Measurements from ENCODE around the gene NPHP4. TPM values are rescaled to one million over a fixed set of nuclear protein-coding genes. Genes with fewer than 3 reads are reported as not detected.
"Not testable (repeated sequence)": the region's sequence is repeated elsewhere in the genome, so short reads cannot be mapped to it uniquely, and the experiment has no call there.

NPHP4 gene
- total RNA-seq, 2 experiments from 2014 or later: 15.6 to 17.2 TPM

- not testable (repeated sequence) for H3K27me3 Mint-ChIP-seq (ENCODE audit: low read depth)
Observed at GRCh38 chr1:5922700-5923330, 69.4 kb downstream of the NPHP4 start.

GRCh38 chr1:5921671-5922070, 70.6 kb downstream of the NPHP4 start:
- CTCF ChIA-PET: no interaction called here
- no peak overlapping the region for H3K27ac Mint-ChIP-seq

More at GRCh38 chr1:5922700-5923330, 69.4 kb downstream of the NPHP4 start:
- H3K36me3 Mint-ChIP-seq (ENCODE audit: low read depth); H3K27ac Mint-ChIP-seq; ATAC-seq; DNase-seq; H3K4me3 Mint-ChIP-seq; H3K4me1 Mint-ChIP-seq (ENCODE audit: low read depth); CTCF ChIA-PET; H3K9me3 Mint-ChIP-seq (ENCODE audit: insufficient read depth); POLR2A ChIA-PET: not testable (repeated sequence)

GRCh38 chr1:5921129-5921528, 71.1 kb downstream of the NPHP4 start:
- no peak overlapping the region for H3K27ac Mint-ChIP-seq
- ChIA-PET POLR2A (no interaction called here), CTCF (no interaction called here)
- no peak for ATAC-seq
- H3K36me3 Mint-ChIP-seq (ENCODE audit: low read depth): no peaks in the 10 kb centered on the region
- H3K4me3 Mint-ChIP-seq: no peak overlapping the region
- H3K27me3 Mint-ChIP-seq (ENCODE audit: low read depth): no peaks in the 10 kb centered on the region
- no peaks in the 10 kb centered on the region for H3K9me3 Mint-ChIP-seq (ENCODE audit: insufficient read depth)
- no peak for DNase-seq
- no peaks in the 10 kb centered on the region for H3K4me1 Mint-ChIP-seq (ENCODE audit: low read depth)

More at GRCh38 chr1:5921671-5922070, 70.6 kb downstream of the NPHP4 start:
- H3K36me3 Mint-ChIP-seq (ENCODE audit: low read depth): peaks cover under 1% of the 10 kb centered on the region
- no peak overlapping the region for H3K4me3 Mint-ChIP-seq
- DNase-seq: no peak
- POLR2A ChIA-PET: interaction anchor here (0.6 kb wide), 1 partner anchor 1803 kb away, joined by 3 read pairs; no protein-coding TSS in a partner anchor
- H3K9me3 Mint-ChIP-seq (ENCODE audit: insufficient read depth): no peaks in the 10 kb centered on the region
- no peak for ATAC-seq
- no peaks in the 10 kb centered on the region for H3K27me3 Mint-ChIP-seq (ENCODE audit: low read depth)
- H3K4me1 Mint-ChIP-seq (ENCODE audit: low read depth): no peaks in the 10 kb centered on the region

- ChIA-PET POLR2A (no interaction called here), CTCF (no interaction called here)
- no peaks in the 10 kb centered on the region for H3K4me1 Mint-ChIP-seq (ENCODE audit: low read depth)
- H3K9me3 Mint-ChIP-seq (ENCODE audit: insufficient read depth): no peaks in the 10 kb centered on the region
- no peak for DNase-seq
- no peak overlapping the region for H3K27ac Mint-ChIP-seq
- no peak overlapping the region for H3K4me3 Mint-ChIP-seq
- no peak for ATAC-seq
- no peaks in the 10 kb centered on the region for H3K36me3 Mint-ChIP-seq (ENCODE audit: low read depth)
- H3K27me3 Mint-ChIP-seq (ENCODE audit: low read depth): no peaks in the 10 kb centered on the region
Observed at GRCh38 chr1:5920201-5920600, 72.0 kb downstream of the NPHP4 start.

- ChIA-PET POLR2A (no interaction called here), CTCF (no interaction called here)
- no peak for DNase-seq
- no peaks in the 10 kb centered on the region for H3K27me3 Mint-ChIP-seq (ENCODE audit: low read depth)
- ATAC-seq: no peak
- H3K36me3 Mint-ChIP-seq (ENCODE audit: low read depth): no peaks in the 10 kb centered on the region
- H3K27ac Mint-ChIP-seq: no peak overlapping the region
- no peaks in the 10 kb centered on the region for H3K4me1 Mint-ChIP-seq (ENCODE audit: low read depth)
- H3K9me3 Mint-ChIP-seq (ENCODE audit: insufficient read depth): no peaks in the 10 kb centered on the region
- no peak overlapping the region for H3K4me3 Mint-ChIP-seq
Observed at GRCh38 chr1:5918275-5918649, 74.0 kb downstream of the NPHP4 start.

GRCh38 chr1:5917591-5918274, 74.5 kb downstream of the NPHP4 start:
- Mint-ChIP-seq H3K9me3 (ENCODE audit: insufficient read depth) (no peaks in the 10 kb centered on the region), H3K27ac (no peak overlapping the region), H3K36me3 (ENCODE audit: low read depth) (no peaks in the 10 kb centered on the region), H3K27me3 (ENCODE audit: low read depth) (no peaks in the 10 kb centered on the region), H3K4me1 (ENCODE audit: low read depth) (no peaks in the 10 kb centered on the region), H3K4me3 (no peak overlapping the region)
- DNase-seq (no peak), ATAC-seq (no peak)
- ChIA-PET POLR2A (no interaction called here), CTCF (interaction anchor here (0.6 to 1.4 kb wide), 3 partner anchors 13 to 407 kb away, joined by 3 to 5 read pairs (median 4); no protein-coding TSS in a partner anchor)

GRCh38 chr1:5917281-5917590, 75.0 kb downstream of the NPHP4 start:
- no peaks in the 10 kb centered on the region for H3K36me3 Mint-ChIP-seq (ENCODE audit: low read depth)
- ATAC-seq (no peak), DNase-seq (no peak)
- no peaks in the 10 kb centered on the region for H3K27me3 Mint-ChIP-seq (ENCODE audit: low read depth)
- H3K4me3 Mint-ChIP-seq: no peak overlapping the region
- POLR2A ChIA-PET: no interaction called here
- no peaks in the 10 kb centered on the region for H3K9me3 Mint-ChIP-seq (ENCODE audit: insufficient read depth)
- CTCF ChIA-PET: interaction anchor here (0.6 to 2.1 kb wide), 4 partner anchors 12 to 407 kb away, joined by 3 to 10 read pairs (median 4); no protein-coding TSS in a partner anchor
- H3K27ac Mint-ChIP-seq: no peak overlapping the region
- H3K4me1 Mint-ChIP-seq (ENCODE audit: low read depth): no peaks in the 10 kb centered on the region

GRCh38 chr1:5916572-5917280, 75.5 kb downstream of the NPHP4 start:
- no peak overlapping the region for H3K4me3 Mint-ChIP-seq
- CTCF ChIA-PET: interaction anchor here (0.6 to 2.1 kb wide), 5 partner anchors 12 to 406 kb away, joined by 3 to 10 read pairs (median 5); no protein-coding TSS in a partner anchor
- H3K36me3 Mint-ChIP-seq (ENCODE audit: low read depth): no peaks in the 10 kb centered on the region
- no peak overlapping the region for H3K27ac Mint-ChIP-seq
- H3K9me3 Mint-ChIP-seq (ENCODE audit: insufficient read depth): no peaks in the 10 kb centered on the region
- DNase-seq (no peak), ATAC-seq (no peak)
- H3K27me3 Mint-ChIP-seq (ENCODE audit: low read depth): no peaks in the 10 kb centered on the region
- no peaks in the 10 kb centered on the region for H3K4me1 Mint-ChIP-seq (ENCODE audit: low read depth)
- POLR2A ChIA-PET: no interaction called here

GRCh38 chr1:5915587-5916571, 76.3 kb downstream of the NPHP4 start:
- Mint-ChIP-seq H3K4me1 (ENCODE audit: low read depth) (no peaks in the 10 kb centered on the region), H3K27me3 (ENCODE audit: low read depth) (no peaks in the 10 kb centered on the region), H3K36me3 (ENCODE audit: low read depth) (no peaks in the 10 kb centered on the region), H3K27ac (no peak overlapping the region), H3K4me3 (no peak overlapping the region), H3K9me3 (ENCODE audit: insufficient read depth) (no peaks in the 10 kb centered on the region)
- DNase-seq (peak; percentile 37), ATAC-seq (no peak)
- POLR2A ChIA-PET: no interaction called here
- CTCF ChIA-PET: interaction anchor here (0.8 to 2.1 kb wide), 6 partner anchors 9 to 405 kb away, joined by 3 to 10 read pairs (median 4); no protein-coding TSS in a partner anchor

GRCh38 chr1:5914676-5915365, 77.4 kb downstream of the NPHP4 start:
- no peaks in the 10 kb centered on the region for H3K4me1 Mint-ChIP-seq (ENCODE audit: low read depth)
- ChIA-PET POLR2A (no interaction called here), CTCF (interaction anchor here (1.1 to 1.6 kb wide), 3 partner anchors 10 to 404 kb away, joined by 3 to 4 read pairs (median 3); no protein-coding TSS in a partner anchor)
- H3K27me3 Mint-ChIP-seq (ENCODE audit: low read depth): no peaks in the 10 kb centered on the region
- no peak overlapping the region for H3K4me3 Mint-ChIP-seq
- DNase-seq (no peak), ATAC-seq (no peak)
- no peak overlapping the region for H3K27ac Mint-ChIP-seq
- no peaks in the 10 kb centered on the region for H3K9me3 Mint-ChIP-seq (ENCODE audit: insufficient read depth)
- H3K36me3 Mint-ChIP-seq (ENCODE audit: low read depth): no peaks in the 10 kb centered on the region

GRCh38 chr1:5913876-5914275, 78.3 kb downstream of the NPHP4 start:
- Mint-ChIP-seq H3K27ac (no peak overlapping the region), H3K36me3 (ENCODE audit: low read depth) (no peaks in the 10 kb centered on the region), H3K9me3 (ENCODE audit: insufficient read depth) (no peaks in the 10 kb centered on the region), H3K4me1 (ENCODE audit: low read depth) (no peaks in the 10 kb centered on the region), H3K4me3 (no peak overlapping the region), H3K27me3 (ENCODE audit: low read depth) (no peaks in the 10 kb centered on the region)
- DNase-seq: no peak
- ChIA-PET POLR2A (no interaction called here), CTCF (interaction anchor here (1.0 kb wide), 1 partner anchor 404 kb away, joined by 3 read pairs; no protein-coding TSS in a partner anchor)
- ATAC-seq: no peak

All from activated CD8-positive, alpha-beta T cell treated with anti-CD3 and anti-CD28 coated beads, Interleukin-2, amount 10 ng/mL, durations not matched to agents 7 days and 5 days (primary cell).